Endothelial cell of umbilical vein (primary cell): ENCODE measurements around the gene PRKAR1B. TPM values are rescaled to one million over a fixed set of nuclear protein-coding genes. Genes with fewer than 3 reads are reported as not detected.

Experiments used
- BruUV-seq: library from RNA; stranded (reverse); fragments of 400-500 nt; replicated peaks from 2 replicates; lab custom pipeline; 2021; lab: Mats Ljungman, UMichigan
- CTCF ChIA-PET: fragments of 300-600, 350-600 bp; sonication (Branson Sonifier 250); formaldehyde crosslinking; loops from one replicate; lab custom pipeline; 2021; ENCODE audit warnings: antibody characterized with exemption, inconsistent platforms; lab: Charles Lee
- POLR2A ChIA-PET: fragments of 300-600, 350-600 bp; sonication (Branson Sonifier 250); formaldehyde crosslinking; loops from one replicate; lab custom pipeline; 2021; ENCODE audit warnings: antibody characterized with exemption, inconsistent platforms; lab: Charles Lee
- DNase-seq: peaks from one replicate; pipeline ENCODE4 v3.0.0-alpha.2; 2011; ENCODE audit warnings: low read depth, low spot score
- FAIRE-seq: peaks from 2 replicates; lab custom pipeline; 2011; peaks lifted over from hg19 to GRCh38; lab: Jason Lieb, UNC
- H2AFZ ChIP-seq: 2 replicates; pipeline ENCODE4 v1.6.0; 2012; ENCODE audit warnings: low read depth, low read length, control low read depth, inconsistent platforms
- H3K27ac ChIP-seq: 2 replicates; pipeline ENCODE4 v1.5.1; 2011; ENCODE audit warnings: low read depth, mild to moderate bottlenecking, control low read depth, low read length, moderate library complexity; ENCODE audit not compliant: insufficient read depth
- H3K27me3 ChIP-seq, 2 experiments: 2 replicates each; pipeline versions ENCODE4 v1.6.0 to v1.6.1; 2011; ENCODE audit warnings: low read length in 2 of 2, mixed read lengths in 1 of 2; ENCODE audit not compliant: control insufficient read depth in 2 of 2, insufficient read depth in 2 of 2
- H3K36me3 ChIP-seq, 2 experiments: 2 replicates in 1 of 2; 3 replicates in 1 of 2; pipeline ENCODE4 v1.5.1; 2011; ENCODE audit warnings: low read length in 2 of 2, mild to moderate bottlenecking in 1 of 2, moderate library complexity in 1 of 2; ENCODE audit not compliant: control insufficient read depth in 2 of 2, insufficient read depth in 2 of 2; ENCODE audit errors: extremely low read depth in 1 of 2
- H3K4me1 ChIP-seq: 3 replicates; pipeline ENCODE4 v1.5.1; 2011; ENCODE audit warnings: mild to moderate bottlenecking, low read length; ENCODE audit not compliant: control insufficient read depth, insufficient read depth; ENCODE audit errors: extremely low read depth
- H3K4me2 ChIP-seq: 2 replicates; pipeline ENCODE4 v1.6.1; 2011; ENCODE audit warnings: low read length, control low read depth, mixed read lengths; ENCODE audit not compliant: insufficient read depth
- H3K4me3 ChIP-seq, 3 experiments: fragments of 200-600 bp in 1 of 3; sonication (generic), shearing (Covaris generic) in 1 of 3; replicated peaks in 1 of 3; 2 replicates each; pipeline ENCODE4 v1.5.1; 2011 to 2016; ENCODE audit warnings: control low read depth in 3 of 3, low read length in 3 of 3, mild to moderate bottlenecking in 2 of 3, inconsistent platforms in 1 of 3, low read depth in 1 of 3, moderate library complexity in 1 of 3; ENCODE audit not compliant: insufficient read depth in 1 of 3
- H3K79me2 ChIP-seq: 2 replicates; pipeline ENCODE4 v1.6.0; 2012; ENCODE audit warnings: low read length, inconsistent platforms; ENCODE audit not compliant: control insufficient read depth, insufficient read depth
- H3K9ac ChIP-seq: replicated peaks from 2 replicates; pipeline ENCODE3; 2011; ENCODE audit warnings: low read length, control low read depth; ENCODE audit not compliant: insufficient read depth; ENCODE audit errors: extremely low read depth
- H3K9me1 ChIP-seq: replicated peaks from 3 replicates; pipeline ENCODE4 v1.6.0; 2011; ENCODE audit warnings: mild to moderate bottlenecking, low read length; ENCODE audit not compliant: control insufficient read depth, insufficient read depth; ENCODE audit errors: extremely low read depth
- H3K9me3 ChIP-seq: replicated peaks from 2 replicates; pipeline ENCODE4 v1.5.1; 2012; ENCODE audit warnings: low read length, inconsistent platforms; ENCODE audit not compliant: control insufficient read depth, insufficient read depth
- H4K20me1 ChIP-seq: replicated peaks from 2 replicates; pipeline ENCODE3; 2011; ENCODE audit warnings: mild to moderate bottlenecking, low read length; ENCODE audit not compliant: control insufficient read depth, insufficient read depth; ENCODE audit errors: extremely low read depth
- CTCF ChIP-seq, 2 donors: IDR thresholded peaks; 1 replicate in 1 of 2; 2 replicates in 1 of 2; pipeline ENCODE4 v1.5.1; 2011; ENCODE audit warnings: low read length in 2 of 2, mild to moderate bottlenecking in 2 of 2, moderate library complexity in 2 of 2, control low read depth in 1 of 2, inconsistent platforms in 1 of 2, low read depth in 1 of 2; ENCODE audit not compliant: insufficient read depth in 1 of 2; ENCODE audit errors: extremely low read depth in 1 of 2
- EZH2 ChIP-seq: IDR thresholded peaks from 2 replicates; pipeline ENCODE4 v1.6.1; 2012; ENCODE audit warnings: borderline replicate concordance, low read depth, mild to moderate bottlenecking, moderate library complexity, low read length, inconsistent platforms; ENCODE audit not compliant: severe bottlenecking
- FOS ChIP-seq: IDR thresholded peaks from 2 replicates; pipeline ENCODE4 v1.6.1; 2011; ENCODE audit warnings: mild to moderate bottlenecking, low read length, moderate library complexity, borderline replicate concordance; ENCODE audit not compliant: insufficient read depth
- POLR2A ChIP-seq: IDR thresholded peaks from 2 replicates; pipeline ENCODE4 v1.6.1; 2012; ENCODE audit warnings: low read depth, mild to moderate bottlenecking, control low read depth, low read length
- dilution Hi-C: fragments of 300-500 bp; cut with MboI; formaldehyde crosslinking; loops from one replicate; pipeline ENCODE4 v1.15.0; 2019; ENCODE audit warnings: low sequenced_read_pairs; ENCODE audit not compliant: extremely low pct_ligation_motif_present
- intact Hi-C: fragments of 100-400 bp; cut with micrococcal nuclease; formaldehyde crosslinking; loops from one replicate; pipeline ENCODE4 v1.10.0; 2022
- polyA plus RNA-seq, 4 experiments: library from polyadenylated mRNA; depleted of rRNA in 3 of 4; stranded (reverse) in 3 of 4; unstranded in 1 of 4; fragments of >200 nt; gene quantifications; 2 replicates each; pipeline versions ENCODE4 v1.2.1 to v1.2.3, GENCODE V29; 2011 to 2012; ENCODE audit warnings: missing spikeins in 1 of 4
- total RNA-seq: library from RNA; stranded (reverse); gene quantifications from 2 replicates; pipeline ENCODE4 v1.2.3, GENCODE V29; 2021

Gene PRKAR1B
- total and polyA plus RNA-seq, 2 donors (not counting 3 experiments of a cell fraction or from before 2014, with no cell fraction given): 15.4 to 29.2 TPM

DNA sequence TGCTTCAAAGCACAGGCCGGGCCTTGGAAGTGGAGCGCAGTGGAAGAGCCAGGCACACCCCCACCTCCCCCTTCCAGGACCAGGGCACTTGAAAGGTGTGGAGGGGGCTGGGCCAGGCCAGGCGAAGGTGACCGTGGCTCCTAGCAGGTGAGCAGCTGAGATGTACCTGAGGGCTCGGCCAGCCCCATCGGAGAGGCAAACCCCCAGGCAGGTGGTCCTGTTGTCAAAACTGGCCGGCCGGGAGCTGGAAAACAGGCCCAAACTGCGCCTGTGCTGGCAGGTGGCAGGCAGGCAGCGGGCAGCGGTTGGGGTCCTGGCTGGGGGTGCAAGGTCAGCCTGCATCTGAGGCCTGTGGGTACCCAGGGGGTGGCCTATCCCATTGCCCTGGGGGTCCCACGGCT, 97.0 kb downstream of the PRKAR1B start:
- no peak overlapping the region for H3K9ac ChIP-seq
- H3K9me1 ChIP-seq: no peaks in the 10 kb centered on the region
- ChIA-PET POLR2A (no interaction called here), CTCF (interaction anchor here (0.9 kb wide), 1 partner anchor 297 kb away, joined by 3 read pairs; no protein-coding TSS in a partner anchor)
- H3K79me2 ChIP-seq: no peaks in the 10 kb centered on the region
- FAIRE-seq (no peak), DNase-seq (no peak)
- dilution Hi-C loops (no loop called here), intact Hi-C loops (loop anchor here (10.0 kb wide), 1 partner anchor 145 kb away; no protein-coding TSS in a partner anchor)
- BruUV-seq: no TSS peak
- H3K27ac ChIP-seq: no peak overlapping the region
- no peak overlapping the region for H3K4me3 ChIP-seq
- H3K4me1 ChIP-seq: no peaks in the 10 kb centered on the region
- H3K36me3 ChIP-seq: no peaks in the 10 kb centered on the region
- no peaks in the 10 kb centered on the region for H4K20me1 ChIP-seq
- no peaks in the 10 kb centered on the region for H3K9me3 ChIP-seq
- no peaks in the 10 kb centered on the region for H3K27me3 ChIP-seq
- no peak for TF ChIP-seq POLR2A
- no peak for TF ChIP-seq EZH2
- no peak overlapping the region for H2AFZ ChIP-seq
- no peak overlapping the region for H3K4me2 ChIP-seq

- H3K4me2 ChIP-seq: no peak overlapping the region
- H3K79me2 ChIP-seq: no peaks in the 10 kb centered on the region
- H3K27me3 ChIP-seq: no peaks in the 10 kb centered on the region
- H3K9me1 ChIP-seq: no peaks in the 10 kb centered on the region
- H3K4me3 ChIP-seq: no peak overlapping the region
- dilution Hi-C loops (no loop called here), intact Hi-C loops (no loop called here)
- no TSS peak for BruUV-seq
- DNase-seq: no peak
- no peak overlapping the region for H3K27ac ChIP-seq
- H3K9ac ChIP-seq: no peak overlapping the region
- H4K20me1 ChIP-seq: no peaks in the 10 kb centered on the region
- TF ChIP-seq CTCF (IDR thresholded peaks at IDR 0.05; ENCODE audit: extremely low read depth in 1 of 2, insufficient read depth in 1 of 2, low read depth in 1 of 2, low read length in 2 of 2) (no peak), FOS (no peak)
- FAIRE-seq: no peak
- no peak overlapping the region for H2AFZ ChIP-seq
- no peaks in the 10 kb centered on the region for H3K4me1 ChIP-seq
- POLR2A ChIA-PET: no interaction called here
- CTCF ChIA-PET: no interaction called here
- H3K9me3 ChIP-seq: no peaks in the 10 kb centered on the region
- H3K36me3 ChIP-seq: no peaks in the 10 kb centered on the region
Measured at GRCh38 chr7:628826-629225, 98.3 kb downstream of the PRKAR1B start.
